ENCODE measurements around the gene RHBDL1. TPM values are rescaled to one million over a fixed set of nuclear protein-coding genes. Genes with fewer than 3 reads are reported as not detected.

The RHBDL1 gene
- total and polyA plus RNA-seq, 9 of the 15 experiments (the other 6 are each of a cell fraction or from before 2014, with no cell fraction given): 0.03 to 5.6 (median 1.3) TPM; not detected in 1

DNA sequence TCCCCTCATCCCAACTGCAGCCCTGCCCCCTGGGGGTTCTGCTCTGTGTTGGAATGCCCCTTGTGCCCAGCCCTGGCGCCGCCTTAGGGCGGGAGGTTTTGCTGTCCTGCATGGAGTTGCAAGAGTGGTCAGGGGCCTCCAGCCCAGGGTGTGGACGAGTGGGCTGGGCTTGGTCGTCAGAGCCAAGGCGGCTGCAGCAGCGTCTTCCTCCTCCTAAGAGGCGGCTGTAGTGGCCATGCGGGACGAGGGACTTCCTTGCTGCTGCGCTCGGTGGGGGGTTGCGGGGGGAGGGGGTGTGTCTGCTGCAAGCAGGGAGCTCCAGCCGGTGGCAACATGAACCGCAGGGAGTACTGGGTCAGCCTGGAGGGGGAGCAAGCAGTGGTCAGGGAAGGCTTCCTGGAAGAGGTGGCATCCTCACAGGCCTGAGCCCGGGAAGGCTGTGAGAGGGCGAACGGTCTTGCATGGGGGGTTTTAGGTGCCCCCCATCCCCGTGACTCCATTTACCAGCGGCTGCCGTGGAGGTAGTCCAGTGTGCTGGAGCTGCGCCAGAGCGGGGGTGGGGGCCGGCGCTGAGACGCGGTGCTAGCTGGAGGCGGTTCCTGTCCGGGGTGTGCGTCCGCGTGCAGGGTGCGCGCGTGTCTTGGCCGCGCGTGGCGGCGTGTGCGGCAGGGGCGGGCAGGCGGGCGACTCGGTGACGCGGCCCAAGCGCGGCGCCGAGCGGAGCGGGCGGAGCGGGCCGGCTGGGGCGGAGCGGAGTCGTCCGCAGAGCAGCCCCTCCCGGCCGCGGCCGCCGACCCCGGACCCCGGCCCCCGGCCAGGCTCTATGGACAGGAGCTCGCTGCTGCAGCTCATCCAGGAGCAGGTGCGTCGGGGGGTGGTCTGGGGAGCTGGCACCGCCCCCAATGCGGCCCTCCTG lies at the start of gene RHBDL1 (continued):
- TF ChIP-seq CHD7 (IDR thresholded peaks at IDR 0.05; ENCODE audit: low read depth, low read length) (no peak), SAFB2 (IDR thresholded peaks at IDR 0.05; ENCODE audit: borderline replicate concordance, low read depth, low read length, severe bottlenecking) (no peak), RBBP5 (IDR thresholded peaks at IDR 0.05; ENCODE audit: borderline replicate concordance, insufficient read depth, low read length, poor library complexity, severe bottlenecking) (peak; percentile 53), PTBP1 (IDR thresholded peaks at IDR 0.05; ENCODE audit: low read depth, low read length) (peak; percentile 98), PCBP2 (IDR thresholded peaks at IDR 0.05; ENCODE audit: low read depth, low read length, poor library complexity, severe bottlenecking) (no peak), ZNF384 (IDR thresholded peaks at IDR 0.05; ENCODE audit: low read depth, low read length) (no peak), BHLHE40 (IDR thresholded peaks at IDR 0.05; ENCODE audit: low read length) (0 out of 2 replicates have a peak, but pooled peaks have one; percentile 0), HDAC1 (IDR thresholded peaks at IDR 0.05) (peak; percentile 82 to 85; a peak in 3 of 4 replicates), CBX3 (IDR thresholded peaks at IDR 0.05; ENCODE audit: borderline replicate concordance in 1 of 2, low read length in 2 of 2) (peak in 1 of 2 experiments; percentile 73; a peak in 1 of 3 replicates), KLF6 (CRISPR knock-in tag; IDR thresholded peaks at IDR 0.05; ENCODE audit: borderline replicate concordance) (no peak), PRMT5 (CRISPR knock-in tag; IDR thresholded peaks at IDR 0.05) (no peak), TAF7 (tag; IDR thresholded peaks at IDR 0.05) (no peak), POLR3A (IDR thresholded peaks at IDR 0.05; ENCODE audit: borderline replicate concordance, extremely low read depth, insufficient read depth, insufficient read length) (no peak), ZNF311 (CRISPR knock-in tag; IDR thresholded peaks at IDR 0.05) (no peak), MBD2 (IDR thresholded peaks at IDR 0.05; ENCODE audit: borderline replicate concordance, low read depth) (no peak), NFATC3 (IDR thresholded peaks at IDR 0.05) (no peak)

Data from K562 (cell line).